K562 (cell line): Measurements from ENCODE around the gene C14orf180. TPM values are rescaled to one million over a fixed set of nuclear protein-coding genes. Genes with fewer than 3 reads are reported as not detected.

Source experiments
- ATAC-seq: fragments of 200-7000 bp; cut with Tn5 transposase; 3 replicates; pipeline ENCODE4 v1.9.1; 2020; ENCODE audit warnings: moderate library complexity
- BruUV-seq: library from RNA; stranded (reverse); fragments of 400-500 nt; replicated peaks from 2 replicates; lab custom pipeline; 2021; lab: Mats Ljungman, UMichigan
- CTCF ChIA-PET: fragments of 300-600 bp; formaldehyde crosslinking; extraction: SDS; loops from one replicate; lab custom pipeline; 2021; ENCODE audit warnings: low intra/inter-chr PET ratio; lab: Yijun Ruan, JAX
- POLR2A ChIA-PET: fragments of 300-600, 350-650 bp; sonication (Branson Sonifier 250); formaldehyde crosslinking; extraction: SDS; loops from one replicate; lab custom pipeline; 2021; ENCODE audit warnings: antibody characterized with exemption, inconsistent platforms; lab: Yijun Ruan, JAX
- DNase-seq, 4 experiments: peaks; one replicate each; pipeline versions ENCODE4 v3.0.0 to v3.0.0-alpha.2; 2011 to 2018; ENCODE audit warnings: low spot score in 3 of 4, mixed read lengths in 3 of 4; ENCODE audit errors: extremely low read depth in 1 of 4
- FAIRE-seq: peaks from 2 replicates; lab custom pipeline; 2011; peaks lifted over from hg19 to GRCh38; lab: Jason Lieb, UNC
- H2AFZ ChIP-seq: 2 replicates; pipeline ENCODE4 v1.6.0; 2011; ENCODE audit warnings: low read depth, low read length, control low read depth, inconsistent platforms
- H3K27ac ChIP-seq: fragments of 200-600 bp; 3 replicates; pipeline ENCODE4 v1.8.0; 2011; ENCODE audit warnings: low read depth, mild to moderate bottlenecking, control low read depth, inconsistent platforms, low read length, moderate library complexity, mixed read lengths; ENCODE audit errors: extremely low read depth
- H3K27me3 ChIP-seq, 2 experiments: fragments of 300-600 bp in 1 of 2; 2 replicates in 1 of 2; 3 replicates in 1 of 2; pipeline versions ENCODE4 v1.6.0 to v1.8.0; 2011; ENCODE audit warnings: inconsistent platforms in 2 of 2, low read length in 2 of 2, mild to moderate bottlenecking in 1 of 2, mixed read lengths in 1 of 2, moderate library complexity in 1 of 2; ENCODE audit not compliant: control insufficient read depth in 2 of 2, insufficient read depth in 2 of 2
- H3K36me3 ChIP-seq: fragments of 300-600 bp; 3 replicates; pipeline ENCODE4 v1.8.0; 2011; ENCODE audit warnings: mild to moderate bottlenecking, low read length, inconsistent platforms; ENCODE audit not compliant: control insufficient read depth, insufficient read depth
- H3K4me1 ChIP-seq, 2 experiments: fragments of 200-600 bp in 1 of 2; replicated peaks in 1 of 2; 2 replicates in 1 of 2; 3 replicates in 1 of 2; pipeline versions ENCODE4 v1.5.1 to v1.8.0; 2011; ENCODE audit warnings: inconsistent platforms in 2 of 2, low read length in 2 of 2, mild to moderate bottlenecking in 1 of 2, mixed read lengths in 1 of 2, moderate library complexity in 1 of 2; ENCODE audit not compliant: control insufficient read depth in 2 of 2, insufficient read depth in 2 of 2
- H3K4me2 ChIP-seq: 2 replicates; pipeline ENCODE4 v1.6.1; 2011; ENCODE audit warnings: low read length, control low read depth, inconsistent platforms, mixed read lengths; ENCODE audit not compliant: insufficient read depth
- H3K4me3 ChIP-seq: fragments of 200-600 bp; sonication (generic), shearing (Covaris generic); 2 replicates; pipeline ENCODE4 v1.5.1; 2016; ENCODE audit warnings: control low read depth, inconsistent platforms
- H3K79me2 ChIP-seq: fragments of 200-600 bp; 3 replicates; pipeline ENCODE4 v1.8.0; 2011; ENCODE audit warnings: low read length, inconsistent platforms; ENCODE audit not compliant: control insufficient read depth, insufficient read depth
- H3K9ac ChIP-seq, 2 experiments: 2 replicates each; pipeline versions ENCODE4 v1.6.0 to v1.6.1; 2011; ENCODE audit warnings: low read depth in 2 of 2, low read length in 2 of 2, control low read depth in 1 of 2, inconsistent platforms in 1 of 2, mild to moderate bottlenecking in 1 of 2, mixed read lengths in 1 of 2; ENCODE audit not compliant: insufficient read depth in 1 of 2
- H3K9me1 ChIP-seq: one replicate; pipeline ENCODE4 v1.6.0; 2011; ENCODE audit warnings: inconsistent platforms, mild to moderate bottlenecking, low read length, moderate library complexity; ENCODE audit not compliant: control insufficient read depth, insufficient read depth
- H3K9me3 ChIP-seq: replicated peaks from 2 replicates; pipeline ENCODE4 v1.5.1; 2011; ENCODE audit warnings: low read depth, low read length, inconsistent platforms; ENCODE audit not compliant: control insufficient read depth, insufficient read depth
- H4K20me1 ChIP-seq: replicated peaks from 2 replicates; pipeline ENCODE4 v1.6.1; 2011; ENCODE audit warnings: low read length, inconsistent platforms, mixed read lengths; ENCODE audit not compliant: control insufficient read depth, insufficient read depth
- MYBL2 ChIP-seq, 2 experiments: fragments of 450-650 bp in 1 of 2; sonication (generic) in 1 of 2; formaldehyde crosslinking in 1 of 2; IDR thresholded peaks; 2 replicates each; pipeline versions ENCODE4 v1.6.1 to v1.8.1; 2017 to 2022; ENCODE audit warnings: borderline replicate concordance in 1 of 2, inconsistent platforms in 1 of 2, low read depth in 1 of 2, mild to moderate bottlenecking in 1 of 2, missing genetic modification reagents in 1 of 2, moderate library complexity in 1 of 2
- POLR2B ChIP-seq: fragments of 450-650 bp; IDR thresholded peaks from 2 replicates; pipeline ENCODE4 v1.6.1; 2018; ENCODE audit warnings: low read depth; ENCODE audit not compliant: partially characterized antibody
- TCF7L2 ChIP-seq: fragments of 150-350 bp; IDR thresholded peaks from 2 replicates; pipeline ENCODE4 v1.6.1; 2016; ENCODE audit warnings: low read depth, mild to moderate bottlenecking, low read length, moderate library complexity
- WGBS: fragments of 100-300 bp; shearing (Covaris generic); methylation state at CpG from one replicate; pipeline ENCODE4 v1.1.6; 2016; ENCODE audit warnings: low coverage, mixed read lengths; ENCODE audit not compliant: insufficient coverage; ENCODE audit errors: missing lambda C conversion rate; 5-methylcytosine and 5-hydroxymethylcytosine counted together
- in situ Hi-C: fragments of 300-500 bp; cut with MboI; formaldehyde crosslinking; loops from 4 replicates; pipeline ENCODE4 v1.15.0; 2018; ENCODE audit warnings: inconsistent platforms, mixed read lengths
- intact Hi-C: fragments of 100-400 bp; cut with micrococcal nuclease; formaldehyde crosslinking; loops from 2 replicates; pipeline ENCODE4 v1.14.2; 2022
- polyA plus RNA-seq, 8 experiments: library from polyadenylated mRNA; depleted of rRNA in 4 of 8; stranded (reverse) in 5 of 8; unstranded in 3 of 8; fragments of >200 nt; fragmentation: Nextera tagmentation in 2 of 8; fragmentation: Illumina TruSeq in 1 of 8; extraction: Ambion mirVana in 2 of 8; extraction: Trizol in 1 of 8; gene quantifications; 2 replicates each; pipeline versions ENCODE4 v1.2.1 to v1.2.3, GENCODE V29; 2011 to 2014; ENCODE audit warnings: inconsistent platforms in 1 of 8, missing spikeins in 1 of 8
- total RNA-seq, 7 experiments: library from RNA; depleted of rRNA in 6 of 7; stranded (reverse); fragments of >200 nt in 6 of 7; fragmentation: Illumina TruSeq in 2 of 7; extraction: Trizol in 2 of 7; gene quantifications; 2 replicates each; pipeline versions ENCODE4 v1.2.1 to v1.2.3, GENCODE V29; 2011 to 2021; ENCODE audit warnings: low replicate concordance in 1 of 7
- TF ChIP-seq, protein P1 (sequence below): sonication (generic); formaldehyde crosslinking; IDR thresholded peaks from 2 replicates; pipeline ENCODE4 v1.8.1; 2023; ENCODE audit warnings: mild to moderate bottlenecking, missing genetic modification reagents
- TF ChIP-seq, protein P2 (sequence below): sonication (generic); formaldehyde crosslinking; IDR thresholded peaks from 2 replicates; pipeline ENCODE4 v1.8.1; 2022; ENCODE audit warnings: missing genetic modification reagents
- TF ChIP-seq, protein P3 (sequence below): fragments of 250-450 bp; sonication (Bioruptor Pico); IDR thresholded peaks from 2 replicates; pipeline ENCODE4 v1.5.0; 2021; ENCODE audit warnings: mild to moderate bottlenecking, borderline replicate concordance
- TF ChIP-seq, protein P4 (sequence below): fragments of 450-650 bp; formaldehyde crosslinking; IDR thresholded peaks from 2 replicates; pipeline ENCODE4 v1.4.0; 2020; ENCODE audit warnings: mild to moderate bottlenecking

The C14orf180 gene
- total and polyA plus RNA-seq, 9 of the 15 experiments (the other 6 are each of a cell fraction or from before 2014, with no cell fraction given): not detected

DNA sequence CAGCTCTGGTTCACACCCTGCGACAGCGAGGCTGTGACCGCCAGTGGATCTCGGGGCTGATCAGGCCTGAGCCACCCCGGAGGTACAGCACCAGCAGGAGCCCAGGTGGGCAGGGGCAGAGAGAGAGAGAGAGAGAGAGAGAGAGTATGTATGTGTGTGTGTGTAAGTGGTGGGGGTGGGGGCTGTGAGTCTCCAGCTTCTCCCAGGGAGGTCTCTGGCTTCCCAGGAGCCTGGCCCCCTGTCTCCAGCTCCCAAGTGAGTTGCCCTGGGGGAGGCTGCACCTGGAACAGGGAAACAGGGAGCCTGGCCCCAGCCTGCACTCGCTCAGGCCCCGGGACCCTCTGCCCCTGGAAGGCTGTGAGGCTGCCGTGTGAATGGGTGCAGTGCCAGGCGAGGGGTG, 2.0 kb downstream of the C14orf180 start:
- ATAC-seq (no peak), DNase-seq (no peak), FAIRE-seq (no peak)
- Histone ChIP-seq H3K9me1 (no peaks in the 10 kb centered on the region), H3K9me3 (no peaks in the 10 kb centered on the region), H4K20me1 (no peaks in the 10 kb centered on the region), H3K4me2 (no peak overlapping the region), H3K36me3 (no peaks in the 10 kb centered on the region), H3K27me3 (peaks cover 0 to 9% of the 10 kb centered on the region in 2 experiments; a peak in 2 of 5 replicates), H3K79me2 (no peaks in the 10 kb centered on the region), H3K4me3 (no peak overlapping the region), H2AFZ (0 out of 2 replicates have a peak overlapping the region, but pooled peaks have one; percentile 45), H3K4me1 (peaks cover 26 to 78% of the 10 kb centered on the region in 2 experiments), H3K9ac (no peak overlapping the region; a peak in 1 of 4 replicates), H3K27ac (no peak overlapping the region)
- ChIA-PET POLR2A (interaction anchor here (0.5 kb wide), 1 partner anchor 12 kb away, joined by 3 read pairs; no protein-coding TSS in a partner anchor), CTCF (no interaction called here)
- no peak for TF ChIP-seq MYBL2 (IDR thresholded peaks at IDR 0.05; ENCODE audit: low read depth)
- TF ChIP-seq MYBL2 (CRISPR knock-in tag; IDR thresholded peaks at IDR 0.05; ENCODE audit: borderline replicate concordance): no peak
- TF ChIP-seq, protein P1, sequence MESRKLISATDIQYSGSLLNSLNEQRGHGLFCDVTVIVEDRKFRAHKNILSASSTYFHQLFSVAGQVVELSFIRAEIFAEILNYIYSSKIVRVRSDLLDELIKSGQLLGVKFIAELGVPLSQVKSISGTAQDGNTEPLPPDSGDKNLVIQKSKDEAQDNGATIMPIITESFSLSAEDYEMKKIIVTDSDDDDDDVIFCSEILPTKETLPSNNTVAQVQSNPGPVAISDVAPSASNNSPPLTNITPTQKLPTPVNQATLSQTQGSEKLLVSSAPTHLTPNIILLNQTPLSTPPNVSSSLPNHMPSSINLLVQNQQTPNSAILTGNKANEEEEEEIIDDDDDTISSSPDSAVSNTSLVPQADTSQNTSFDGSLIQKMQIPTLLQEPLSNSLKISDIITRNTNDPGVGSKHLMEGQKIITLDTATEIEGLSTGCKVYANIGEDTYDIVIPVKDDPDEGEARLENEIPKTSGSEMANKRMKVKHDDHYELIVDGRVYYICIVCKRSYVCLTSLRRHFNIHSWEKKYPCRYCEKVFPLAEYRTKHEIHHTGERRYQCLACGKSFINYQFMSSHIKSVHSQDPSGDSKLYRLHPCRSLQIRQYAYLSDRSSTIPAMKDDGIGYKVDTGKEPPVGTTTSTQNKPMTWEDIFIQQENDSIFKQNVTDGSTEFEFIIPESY: peak; percentile 75; the same call in 1 of the 2 replicates
- TF ChIP-seq, protein P2, sequence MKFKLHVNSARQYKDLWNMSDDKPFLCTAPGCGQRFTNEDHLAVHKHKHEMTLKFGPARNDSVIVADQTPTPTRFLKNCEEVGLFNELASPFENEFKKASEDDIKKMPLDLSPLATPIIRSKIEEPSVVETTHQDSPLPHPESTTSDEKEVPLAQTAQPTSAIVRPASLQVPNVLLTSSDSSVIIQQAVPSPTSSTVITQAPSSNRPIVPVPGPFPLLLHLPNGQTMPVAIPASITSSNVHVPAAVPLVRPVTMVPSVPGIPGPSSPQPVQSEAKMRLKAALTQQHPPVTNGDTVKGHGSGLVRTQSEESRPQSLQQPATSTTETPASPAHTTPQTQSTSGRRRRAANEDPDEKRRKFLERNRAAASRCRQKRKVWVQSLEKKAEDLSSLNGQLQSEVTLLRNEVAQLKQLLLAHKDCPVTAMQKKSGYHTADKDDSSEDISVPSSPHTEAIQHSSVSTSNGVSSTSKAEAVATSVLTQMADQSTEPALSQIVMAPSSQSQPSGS: no peak
- TF ChIP-seq POLR2B: no peak
- TF ChIP-seq, protein P3, sequence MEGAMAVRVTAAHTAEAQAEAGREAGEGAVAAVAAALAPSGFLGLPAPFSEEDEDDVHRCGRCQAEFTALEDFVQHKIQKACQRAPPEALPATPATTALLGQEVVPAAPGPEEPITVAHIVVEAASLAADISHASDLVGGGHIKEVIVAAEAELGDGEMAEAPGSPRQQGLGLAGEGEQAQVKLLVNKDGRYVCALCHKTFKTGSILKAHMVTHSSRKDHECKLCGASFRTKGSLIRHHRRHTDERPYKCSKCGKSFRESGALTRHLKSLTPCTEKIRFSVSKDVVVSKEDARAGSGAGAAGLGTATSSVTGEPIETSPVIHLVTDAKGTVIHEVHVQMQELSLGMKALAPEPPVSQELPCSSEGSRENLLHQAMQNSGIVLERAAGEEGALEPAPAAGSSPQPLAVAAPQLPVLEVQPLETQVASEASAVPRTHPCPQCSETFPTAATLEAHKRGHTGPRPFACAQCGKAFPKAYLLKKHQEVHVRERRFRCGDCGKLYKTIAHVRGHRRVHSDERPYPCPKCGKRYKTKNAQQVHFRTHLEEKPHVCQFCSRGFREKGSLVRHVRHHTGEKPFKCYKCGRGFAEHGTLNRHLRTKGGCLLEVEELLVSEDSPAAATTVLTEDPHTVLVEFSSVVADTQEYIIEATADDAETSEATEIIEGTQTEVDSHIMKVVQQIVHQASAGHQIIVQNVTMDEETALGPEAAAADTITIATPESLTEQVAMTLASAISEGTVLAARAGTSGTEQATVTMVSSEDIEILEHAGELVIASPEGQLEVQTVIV (CRISPR knock-in tag): no peak
- TF ChIP-seq, protein P4, sequence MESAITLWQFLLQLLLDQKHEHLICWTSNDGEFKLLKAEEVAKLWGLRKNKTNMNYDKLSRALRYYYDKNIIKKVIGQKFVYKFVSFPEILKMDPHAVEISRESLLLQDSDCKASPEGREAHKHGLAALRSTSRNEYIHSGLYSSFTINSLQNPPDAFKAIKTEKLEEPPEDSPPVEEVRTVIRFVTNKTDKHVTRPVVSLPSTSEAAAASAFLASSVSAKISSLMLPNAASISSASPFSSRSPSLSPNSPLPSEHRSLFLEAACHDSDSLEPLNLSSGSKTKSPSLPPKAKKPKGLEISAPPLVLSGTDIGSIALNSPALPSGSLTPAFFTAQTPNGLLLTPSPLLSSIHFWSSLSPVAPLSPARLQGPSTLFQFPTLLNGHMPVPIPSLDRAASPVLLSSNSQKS: no peak
- TF ChIP-seq TCF7L2: no peak
- in situ Hi-C loops (no loop called here), intact Hi-C loops (no loop called here)
- WGBS: 32% methylated on average over 3 of the region's 9 CpGs
- no TSS peak for BruUV-seq
